ENCODE data around the gene LBHD2.

The LBHD2 gene

DNA sequence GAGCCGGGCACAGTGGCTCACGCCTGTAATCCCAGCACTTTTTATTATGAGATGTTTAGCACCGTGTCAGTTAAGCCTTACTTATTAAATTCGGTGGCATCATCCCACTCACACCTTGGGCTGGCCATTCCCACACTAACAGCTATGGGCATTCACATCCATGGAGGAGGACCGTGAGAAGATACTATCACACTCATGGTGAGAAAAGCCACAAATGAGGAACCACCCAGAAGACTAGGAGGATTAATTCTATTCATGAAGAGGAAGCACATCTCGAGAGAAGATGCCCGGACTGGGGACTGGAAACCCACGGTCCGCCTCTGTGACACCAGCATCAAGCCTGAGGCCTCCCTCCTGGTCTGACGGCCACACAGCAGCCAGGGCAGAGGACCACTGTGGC lies 31.6 kb upstream of the LBHD2 start:
- TF ChIP-seq CTBP1 (IDR thresholded peaks at IDR 0.05; ENCODE audit: borderline replicate concordance) (no peak), TARDBP (IDR thresholded peaks at IDR 0.05) (no peak), SP1 (IDR thresholded peaks at IDR 0.05) (no peak), NFRKB (IDR thresholded peaks at IDR 0.05) (no peak), HDGF (IDR thresholded peaks at IDR 0.05; ENCODE audit: borderline replicate concordance) (no peak), L3MBTL2 (conservative IDR thresholded peaks at IDR 0.05) (no peak), FOXM1 (IDR thresholded peaks at IDR 0.05; ENCODE audit: borderline replicate concordance) (no peak), ARNT (IDR thresholded peaks at IDR 0.05) (no peak), FOXK2 (IDR thresholded peaks at IDR 0.05) (no peak), LEF1 (IDR thresholded peaks at IDR 0.05; ENCODE audit: borderline replicate concordance) (no peak), ZNF384 (IDR thresholded peaks at IDR 0.05) (no peak)
- TF ChIP-seq, protein P1, sequence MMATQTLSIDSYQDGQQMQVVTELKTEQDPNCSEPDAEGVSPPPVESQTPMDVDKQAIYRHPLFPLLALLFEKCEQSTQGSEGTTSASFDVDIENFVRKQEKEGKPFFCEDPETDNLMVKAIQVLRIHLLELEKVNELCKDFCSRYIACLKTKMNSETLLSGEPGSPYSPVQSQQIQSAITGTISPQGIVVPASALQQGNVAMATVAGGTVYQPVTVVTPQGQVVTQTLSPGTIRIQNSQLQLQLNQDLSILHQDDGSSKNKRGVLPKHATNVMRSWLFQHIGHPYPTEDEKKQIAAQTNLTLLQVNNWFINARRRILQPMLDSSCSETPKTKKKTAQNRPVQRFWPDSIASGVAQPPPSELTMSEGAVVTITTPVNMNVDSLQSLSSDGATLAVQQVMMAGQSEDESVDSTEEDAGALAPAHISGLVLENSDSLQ (IDR thresholded peaks at IDR 0.05) = no peak
- ChIA-PET CTCF (no interaction called here), POLR2A (no interaction called here)
- DNase-seq (ENCODE audit: extremely low spot score) = no peak

DNA sequence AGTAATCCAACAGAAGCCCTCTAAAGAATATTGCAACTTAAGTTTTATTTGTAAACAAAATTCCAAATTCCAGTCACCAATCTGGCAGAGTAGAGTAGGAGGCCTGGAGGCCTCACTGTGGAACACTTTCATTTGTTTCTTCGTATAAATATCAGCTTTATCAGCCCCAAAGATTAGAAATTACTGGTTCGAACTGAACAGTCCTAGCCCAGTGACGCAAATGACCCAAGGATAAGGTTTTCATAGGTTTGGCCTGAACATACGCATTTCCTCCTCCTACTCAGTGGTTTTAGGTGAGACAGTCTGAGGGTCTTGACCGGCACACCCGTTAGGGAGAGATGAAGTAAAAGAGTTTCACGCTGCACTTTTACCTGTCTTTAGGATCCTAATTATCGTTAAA lies 28.3 kb upstream of the LBHD2 start:
- ChIA-PET POLR2A (interaction anchor here (1.0 to 1.6 kb wide), 2 partner anchors 20 to 278 kb away, joined by 3 read pairs; partner anchors contain the start of gene EIF5), CTCF (no interaction called here)
- DNase-seq (ENCODE audit: extremely low spot score) = no peak
- TF ChIP-seq ARNT (IDR thresholded peaks at IDR 0.05) (no peak), LEF1 (IDR thresholded peaks at IDR 0.05; ENCODE audit: borderline replicate concordance) (no peak), CTBP1 (IDR thresholded peaks at IDR 0.05; ENCODE audit: borderline replicate concordance) (no peak), FOXA1 (IDR thresholded peaks at IDR 0.05) (no peak), L3MBTL2 (conservative IDR thresholded peaks at IDR 0.05) (no peak), BHLHE40 (IDR thresholded peaks at IDR 0.05; ENCODE audit: borderline replicate concordance) (no peak), SUZ12 (IDR thresholded peaks at IDR 0.05) (no peak), ZNF384 (IDR thresholded peaks at IDR 0.05) (no peak), SP1 (IDR thresholded peaks at IDR 0.05) (no peak), NFRKB (IDR thresholded peaks at IDR 0.05) (no peak), TARDBP (IDR thresholded peaks at IDR 0.05) (no peak), ELF4 (IDR thresholded peaks at IDR 0.05) (no peak), HDGF (IDR thresholded peaks at IDR 0.05; ENCODE audit: borderline replicate concordance) (no peak), FOXK2 (IDR thresholded peaks at IDR 0.05) (no peak), FOXM1 (IDR thresholded peaks at IDR 0.05; ENCODE audit: borderline replicate concordance) (no peak)
- TF ChIP-seq, protein P1 (IDR thresholded peaks at IDR 0.05) = no peak

DNA sequence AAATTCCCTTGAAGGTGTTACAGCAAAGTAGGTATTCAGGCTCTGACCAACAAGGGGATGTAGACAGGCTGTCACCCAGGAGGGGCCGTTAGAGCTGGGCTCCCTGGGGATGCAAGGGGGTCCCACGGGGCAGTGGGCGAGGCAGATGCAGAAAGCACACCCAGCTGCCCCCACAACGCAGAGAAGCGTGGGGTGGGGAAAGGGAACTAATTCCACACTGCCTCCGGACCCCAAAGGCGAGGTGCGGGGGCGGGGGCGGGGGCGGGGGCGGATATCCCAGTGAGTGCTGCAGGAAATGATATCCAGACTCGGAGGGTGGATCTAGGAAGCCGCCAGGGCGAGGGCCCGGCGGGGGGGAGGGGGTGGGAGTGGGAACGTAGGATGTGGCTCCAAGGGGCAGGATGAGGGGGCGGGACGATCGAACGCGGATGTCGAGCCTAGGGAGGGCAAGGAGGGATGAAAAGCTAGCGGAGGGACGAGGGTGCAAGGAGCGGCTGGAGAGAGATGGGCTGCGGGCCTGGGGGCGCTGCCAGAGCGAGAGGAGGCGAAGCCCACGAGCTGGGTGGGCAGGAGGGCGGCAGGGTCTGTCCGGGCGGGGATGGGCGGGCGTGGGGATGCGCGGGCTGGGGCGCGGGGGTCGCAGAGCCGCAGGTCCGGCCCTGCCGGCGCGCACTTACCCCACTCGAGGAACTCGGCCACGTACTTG lies 27.5 kb upstream of the LBHD2 start:
- TF ChIP-seq SP1 (IDR thresholded peaks at IDR 0.05) (no peak), FOXM1 (IDR thresholded peaks at IDR 0.05; ENCODE audit: borderline replicate concordance) (no peak), HDGF (IDR thresholded peaks at IDR 0.05; ENCODE audit: borderline replicate concordance) (no peak)
- ChIA-PET POLR2A (interaction anchor here (0.6 to 1.6 kb wide), 6 partner anchors 11 to 278 kb away, joined by 3 to 5 read pairs (median 4); partner anchors contain the start of gene EIF5), CTCF (interaction anchor here (0.6 kb wide), 1 partner anchor 57 kb away, joined by 4 read pairs; no protein-coding TSS in a partner anchor)
- peak; percentile 69 for DNase-seq (ENCODE audit: extremely low spot score)

DNA sequence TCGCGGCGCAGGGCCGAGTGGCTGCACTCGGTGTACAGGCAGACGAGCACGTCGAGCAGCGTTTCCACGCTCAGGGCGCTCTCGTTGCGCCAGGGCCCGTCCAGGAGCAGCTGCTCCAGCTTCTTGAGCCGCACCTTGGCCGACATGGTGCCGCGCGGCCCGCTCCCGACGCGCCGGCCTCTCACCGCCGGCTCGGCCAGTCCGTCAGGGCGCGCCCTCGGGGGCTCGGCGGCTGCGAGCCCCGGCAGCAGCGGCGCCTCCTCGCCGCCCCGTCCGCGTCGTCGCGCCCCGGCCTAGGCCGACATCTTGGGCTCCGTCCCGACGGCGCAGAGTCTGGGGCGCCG lies 27.0 kb upstream of the LBHD2 start:
- CTCF ChIA-PET = no interaction called here
- TF ChIP-seq FOXA1 (IDR thresholded peaks at IDR 0.05) (no peak), HDGF (IDR thresholded peaks at IDR 0.05; ENCODE audit: borderline replicate concordance) (no peak), TARDBP (IDR thresholded peaks at IDR 0.05) (no peak), FOXM1 (IDR thresholded peaks at IDR 0.05; ENCODE audit: borderline replicate concordance) (no peak), NFRKB (IDR thresholded peaks at IDR 0.05) (no peak), ELF4 (IDR thresholded peaks at IDR 0.05) (no peak), SP1 (IDR thresholded peaks at IDR 0.05) (no peak), SUZ12 (IDR thresholded peaks at IDR 0.05) (no peak), ARNT (IDR thresholded peaks at IDR 0.05) (no peak), CTBP1 (IDR thresholded peaks at IDR 0.05; ENCODE audit: borderline replicate concordance) (no peak), BHLHE40 (IDR thresholded peaks at IDR 0.05; ENCODE audit: borderline replicate concordance) (no peak), ZNF384 (IDR thresholded peaks at IDR 0.05) (no peak), L3MBTL2 (conservative IDR thresholded peaks at IDR 0.05) (no peak), LEF1 (IDR thresholded peaks at IDR 0.05; ENCODE audit: borderline replicate concordance) (no peak), FOXK2 (IDR thresholded peaks at IDR 0.05) (no peak)
- TF ChIP-seq, protein P1 (IDR thresholded peaks at IDR 0.05) = no peak
- POLR2A ChIA-PET = interaction anchor here (0.6 to 1.6 kb wide), 5 partner anchors 11 to 239 kb away, joined by 3 to 5 read pairs (median 4); no protein-coding TSS in a partner anchor
- DNase-seq (ENCODE audit: extremely low spot score) = peak; percentile 43

DNA sequence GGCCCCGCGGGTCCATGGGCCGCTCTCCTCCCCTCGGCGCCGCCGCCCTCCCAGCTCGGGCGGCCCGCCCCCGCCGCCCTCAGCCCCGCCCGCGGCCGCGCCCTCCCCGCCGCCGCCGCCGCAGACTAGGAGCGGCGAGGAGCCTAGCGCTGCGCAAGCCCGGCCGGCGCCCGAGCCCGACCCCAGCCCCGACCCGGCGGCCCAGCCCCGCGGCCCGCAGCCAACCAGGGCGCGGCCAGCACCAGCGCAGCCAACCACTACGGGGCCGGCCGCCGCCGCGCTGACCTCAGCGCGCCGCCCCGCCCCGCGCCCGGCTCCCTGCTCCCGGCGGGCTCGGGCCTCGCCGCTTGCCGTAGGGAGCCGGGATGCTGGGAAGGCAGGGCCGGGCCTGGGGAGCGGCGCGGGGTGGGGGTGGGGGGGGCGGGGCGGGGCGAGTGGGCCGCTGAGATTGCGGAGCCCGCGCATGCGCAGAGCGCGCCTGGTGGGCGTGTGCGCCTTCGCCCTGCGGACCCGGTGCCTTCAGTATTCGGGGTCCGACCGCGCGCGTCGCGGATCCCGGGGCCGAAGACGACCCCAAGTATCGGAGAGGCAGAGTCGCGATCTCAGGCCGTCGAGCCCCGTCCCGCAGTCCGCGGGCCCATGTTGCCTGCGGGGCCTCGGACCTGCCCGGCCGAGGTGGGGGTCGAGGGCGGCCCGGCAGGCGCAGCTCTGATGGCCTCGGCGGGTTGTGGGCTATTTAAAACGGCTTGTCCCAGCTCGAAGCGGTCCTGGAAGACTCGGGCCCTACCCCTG lies 26.4 kb upstream of the LBHD2 start, which contains the start of gene CDC42BPB:
Gene CDC42BPB (minus strand): TSS at position 178 of the 792 bp plus-strand sequence. CDS start 376 bp downstream, outside the sequence.
- CTCF ChIA-PET = interaction anchor here (0.6 kb wide), 1 partner anchor 17 kb away, joined by 3 read pairs; no protein-coding TSS in a partner anchor
- TF ChIP-seq ZNF384 (IDR thresholded peaks at IDR 0.05) = no peak
- TF ChIP-seq LEF1 (IDR thresholded peaks at IDR 0.05; ENCODE audit: borderline replicate concordance) = no peak
- TF ChIP-seq L3MBTL2 (conservative IDR thresholded peaks at IDR 0.05) = peak; percentile 88
- POLR2A ChIA-PET = interaction anchor here (1.3 kb wide), 1 partner anchor 125 kb away, joined by 4 read pairs; no protein-coding TSS in a partner anchor
- peak; percentile 94 for DNase-seq (ENCODE audit: extremely low spot score)
